Esophagus muscularis mucosa (tissue), 4 donors: Measurements from ENCODE around the gene MDK. TPM values are rescaled to one million over a fixed set of nuclear protein-coding genes. Genes with fewer than 3 reads are reported as not detected.

ENCODE experiments used
- DNase-seq: peaks from one replicate; pipeline ENCODE4 v3.0.0-alpha.2; 2017; ENCODE audit errors: extremely low spot score
- H3K27ac ChIP-seq, 4 donors: fragments of 200-600 bp; sonication (generic); replicated peaks in 1 of 4; 1 replicate in 3 of 4; 2 replicates in 1 of 4; pipeline ENCODE4 v1.5.1; 2016 to 2019; ENCODE audit warnings: mild to moderate bottlenecking in 1 of 4
- H3K27me3 ChIP-seq, 4 donors: fragments of 200-600 bp; sonication (generic); one replicate each; pipeline versions ENCODE4 v1.5.1 to v1.6.0; 2016 to 2019
- H3K36me3 ChIP-seq, 4 donors: fragments of 200-600 bp; sonication (generic); one replicate each; pipeline ENCODE4 v1.5.1; 2016 to 2019
- H3K4me1 ChIP-seq, 4 donors: fragments of 200-600 bp; sonication (generic); one replicate each; pipeline ENCODE4 v1.5.1; 2016 to 2019
- H3K4me3 ChIP-seq, 4 donors: fragments of 200-600 bp; sonication (generic); 1 replicate in 2 of 4; 2 replicates in 2 of 4; pipeline ENCODE4 v1.5.1; 2016 to 2019; ENCODE audit warnings: mild to moderate bottlenecking in 4 of 4, moderate library complexity in 1 of 4
- H3K9me3 ChIP-seq, 4 donors: fragments of 200-600 bp; sonication (generic); 1 replicate in 3 of 4; 2 replicates in 1 of 4; pipeline ENCODE4 v1.5.1; 2016 to 2019
- CTCF ChIP-seq, 3 experiments: fragments of 200-600 bp in 2 of 3; fragments of 450-650 bp in 1 of 3; sonication (generic) in 2 of 3; IDR thresholded peaks; one replicate each; pipeline ENCODE4 v1.5.1; 2017 to 2019; ENCODE audit warnings: antibody characterized with exemption in 3 of 3, mild to moderate bottlenecking in 2 of 3, moderate library complexity in 1 of 3
- EP300 ChIP-seq: sonication (generic); formaldehyde crosslinking; IDR thresholded peaks from one replicate; pipeline ENCODE4 v1.6.1; 2017; ENCODE audit warnings: antibody characterized with exemption
- POLR2A ChIP-seq: fragments of 450-650 bp; IDR thresholded peaks from one replicate; pipeline ENCODE4 v1.6.1; 2017; ENCODE audit warnings: antibody characterized with exemption, moderate library complexity, mild to moderate bottlenecking, low read depth
- POLR2AphosphoS5 ChIP-seq, 2 donors: sonication (generic); formaldehyde crosslinking; IDR thresholded peaks; one replicate each; pipeline ENCODE4 v1.6.1; 2017; ENCODE audit warnings: antibody characterized with exemption in 2 of 2
- WGBS: methylation state at CpG from one replicate; pipeline ENCODE4 v1.1.5; 2018; 5-methylcytosine and 5-hydroxymethylcytosine counted together
- intact Hi-C: fragments of 100-400 bp; cut with DNase I; formaldehyde crosslinking; loops from one replicate; pipeline ENCODE4 v1.15.1; 2023
- total RNA-seq, 4 donors: library from RNA; depleted of rRNA; stranded (reverse); fragments of >200 nt; gene quantifications; one replicate each; pipeline versions ENCODE4 v1.1.0 to v1.2.1, GENCODE V29; 2016

MDK gene
- total RNA-seq, 4 donors from 2014 or later = 1.2 to 12.8 (median 11.8) TPM

GRCh38 chr11:46421257-46421880, 39.9 kb downstream of the MDK start:
- 90% methylated on average over 8 of the region's 8 CpGs for WGBS
- TF ChIP-seq POLR2A = no peak
- TF ChIP-seq CTCF (IDR thresholded peaks at IDR 0.05) = no peak
- no peak for TF ChIP-seq EP300
- no peak for TF ChIP-seq POLR2AphosphoS5 (IDR thresholded peaks at IDR 0.05)
- Histone ChIP-seq H3K4me3 (no peak overlapping the region), H3K27me3 (no peaks in the 10 kb centered on the region), H3K4me1 (no peaks in the 10 kb centered on the region), H3K9me3 (no peaks in the 10 kb centered on the region), H3K36me3 (peaks cover 16 to 59% (median 40%) of the 10 kb centered on the region in 4 donors), H3K27ac (no peak overlapping the region)
- DNase-seq = no peak
- intact Hi-C loops = no loop called here

- no peaks in the 10 kb centered on the region for H3K4me1 ChIP-seq
- no peaks in the 10 kb centered on the region for H3K27me3 ChIP-seq
- 78% methylated on average over 7 of the region's 7 CpGs for WGBS
- peaks cover 5 to 50% (median 28%) of the 10 kb centered on the region in 4 donors for H3K36me3 ChIP-seq
- intact Hi-C loops = no loop called here
- TF ChIP-seq POLR2AphosphoS5 (IDR thresholded peaks at IDR 0.05) = no peak
- TF ChIP-seq POLR2A = no peak
- no peak for TF ChIP-seq EP300
- TF ChIP-seq CTCF (IDR thresholded peaks at IDR 0.05) = no peak
- H3K27ac ChIP-seq = no peak overlapping the region
- no peak for DNase-seq
- no peak overlapping the region for H3K4me3 ChIP-seq
- no peaks in the 10 kb centered on the region for H3K9me3 ChIP-seq
Measured at GRCh38 chr11:46422588-46422987, 41.1 kb downstream of the MDK start.

GRCh38 chr11:46426233-46426991, 44.9 kb downstream of the MDK start:
- WGBS = 84% methylated on average over 4 of the region's 4 CpGs

GRCh38 chr11:46427364-46427763, 45.9 kb downstream of the MDK start:
- 89% methylated on average over 9 of the region's 9 CpGs for WGBS

More at GRCh38 chr11:46426233-46426991, 44.9 kb downstream of the MDK start:
- H3K4me3 ChIP-seq = no peak overlapping the region
- no peak overlapping the region for H3K27ac ChIP-seq
- peaks cover 5 to 66% (median 47%) of the 10 kb centered on the region in 4 donors for H3K36me3 ChIP-seq
- TF ChIP-seq POLR2AphosphoS5 (IDR thresholded peaks at IDR 0.05) (no peak), EP300 (no peak), CTCF (IDR thresholded peaks at IDR 0.05) (no peak), POLR2A (no peak)
- H3K4me1 ChIP-seq = no peaks in the 10 kb centered on the region
- H3K9me3 ChIP-seq = no peaks in the 10 kb centered on the region
- no peak for DNase-seq
- intact Hi-C loops = no loop called here
- H3K27me3 ChIP-seq = no peaks in the 10 kb centered on the region

DNA sequence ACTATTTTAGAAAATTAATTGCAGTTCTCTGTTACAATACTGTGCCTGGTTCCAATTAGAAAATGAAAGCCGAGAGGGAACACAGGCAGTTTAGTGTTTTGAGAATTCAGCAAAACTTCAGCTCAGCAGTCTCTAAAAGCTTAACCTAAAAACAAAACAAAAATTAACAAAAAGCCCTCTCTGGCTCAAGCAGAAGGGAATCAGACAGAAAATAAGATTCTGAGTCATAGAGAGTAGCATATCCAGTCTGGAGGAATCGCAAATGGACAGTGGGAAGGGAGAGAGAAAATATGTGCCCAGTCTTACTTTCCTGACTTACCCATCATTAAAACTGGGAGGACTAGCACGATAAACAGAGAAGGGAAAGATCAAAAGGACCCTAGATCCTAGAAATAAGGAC, 48.2 kb downstream of the MDK start:
- Histone ChIP-seq H3K27me3 (no peaks in the 10 kb centered on the region), H3K27ac (no peak overlapping the region), H3K9me3 (no peaks in the 10 kb centered on the region), H3K36me3 (peaks cover 13 to 84% (median 60%) of the 10 kb centered on the region in 4 donors), H3K4me1 (no peaks in the 10 kb centered on the region), H3K4me3 (no peak overlapping the region)
- DNase-seq = no peak
- TF ChIP-seq POLR2A (no peak), CTCF (IDR thresholded peaks at IDR 0.05) (no peak), POLR2AphosphoS5 (IDR thresholded peaks at IDR 0.05) (no peak), EP300 (no peak)
- intact Hi-C loops = no loop called here
- WGBS = 77% methylated on average over 3 of the region's 3 CpGs

More at GRCh38 chr11:46427364-46427763, 45.9 kb downstream of the MDK start:
- H3K9me3 ChIP-seq = no peaks in the 10 kb centered on the region
- H3K27me3 ChIP-seq = no peaks in the 10 kb centered on the region
- no peak overlapping the region for H3K27ac ChIP-seq
- no peak for DNase-seq
- H3K4me1 ChIP-seq = no peaks in the 10 kb centered on the region
- TF ChIP-seq POLR2AphosphoS5 (IDR thresholded peaks at IDR 0.05) = no peak
- intact Hi-C loops = no loop called here
- H3K4me3 ChIP-seq = no peak overlapping the region
- H3K36me3 ChIP-seq = peaks cover 0 to 66% (median 47%) of the 10 kb centered on the region in 4 donors
